Gastroesophageal sphincter (tissue), 3 donors: ENCODE results near the gene GRB2.

Experiments
- CTCF ChIP-seq, 4 experiments: fragments of 200-600 bp in 2 of 4; fragments of 450-650 bp in 2 of 4; sonication (generic) in 1 of 4; IDR thresholded peaks; one replicate each; pipeline ENCODE4 v1.5.1; 2017 to 2019; ENCODE audit warnings: antibody characterized with exemption in 4 of 4, mild to moderate bottlenecking in 2 of 4, moderate library complexity in 2 of 4
- POLR2A ChIP-seq, 2 donors: fragments of 450-650 bp; IDR thresholded peaks; one replicate each; pipeline ENCODE4 v1.6.1; 2017; ENCODE audit warnings: antibody characterized with exemption in 2 of 2, mild to moderate bottlenecking in 2 of 2, moderate library complexity in 1 of 2

- TF ChIP-seq POLR2A (IDR thresholded peaks at IDR 0.05) = no peak
- no peak for TF ChIP-seq CTCF (IDR thresholded peaks at IDR 0.05)
Observed at GRCh38 chr17:75346906-75347305, 58.6 kb downstream of the GRB2 start.
